GM18499 (cell line): Measurements from ENCODE around the gene FMN1.

Experiments used
- ATAC-seq: cut with Tn5 transposase; IDR thresholded peaks from one replicate; pipeline ENCODE4 v1.9.1; 2021; ENCODE audit warnings: moderate number of reproducible peaks; ENCODE audit not compliant: insufficient read depth, unreplicated experiment

FMN1 gene

DNA sequence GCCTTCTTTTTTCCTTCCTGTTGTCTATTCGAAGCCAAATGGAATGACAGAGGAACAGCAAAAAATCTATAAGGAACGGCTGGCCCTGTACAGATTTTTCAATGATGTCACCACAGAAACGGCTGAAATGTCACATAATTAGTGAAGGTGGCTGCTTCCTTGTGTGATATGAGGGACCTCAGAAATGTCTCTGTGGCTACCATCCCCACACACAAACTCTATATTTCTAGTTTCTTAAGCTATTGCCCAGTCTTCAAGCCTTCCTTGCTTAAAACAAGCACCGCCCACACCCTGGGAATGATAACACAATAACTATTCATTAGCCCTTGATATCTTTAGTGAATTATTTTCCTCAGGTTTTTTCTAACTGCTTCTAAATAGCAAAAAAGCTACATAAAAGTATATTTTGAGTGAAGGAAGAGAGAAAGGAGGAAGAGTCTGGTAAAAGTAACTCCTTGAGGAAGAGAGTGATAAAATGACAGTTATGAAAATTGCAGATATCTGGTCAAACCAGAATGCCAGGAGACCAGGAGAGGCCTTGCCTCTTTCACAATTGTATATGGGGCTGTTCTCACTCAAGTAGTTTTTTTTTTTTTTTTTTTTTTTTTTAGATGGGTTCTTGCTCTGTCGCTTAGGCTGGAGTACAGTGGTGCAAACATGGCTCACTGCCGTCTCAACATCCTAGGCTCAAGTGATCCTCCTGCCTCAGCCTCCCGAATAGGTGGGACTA is 38.7 kb downstream of the FMN1 start:
- ATAC-seq: no peak

DNA sequence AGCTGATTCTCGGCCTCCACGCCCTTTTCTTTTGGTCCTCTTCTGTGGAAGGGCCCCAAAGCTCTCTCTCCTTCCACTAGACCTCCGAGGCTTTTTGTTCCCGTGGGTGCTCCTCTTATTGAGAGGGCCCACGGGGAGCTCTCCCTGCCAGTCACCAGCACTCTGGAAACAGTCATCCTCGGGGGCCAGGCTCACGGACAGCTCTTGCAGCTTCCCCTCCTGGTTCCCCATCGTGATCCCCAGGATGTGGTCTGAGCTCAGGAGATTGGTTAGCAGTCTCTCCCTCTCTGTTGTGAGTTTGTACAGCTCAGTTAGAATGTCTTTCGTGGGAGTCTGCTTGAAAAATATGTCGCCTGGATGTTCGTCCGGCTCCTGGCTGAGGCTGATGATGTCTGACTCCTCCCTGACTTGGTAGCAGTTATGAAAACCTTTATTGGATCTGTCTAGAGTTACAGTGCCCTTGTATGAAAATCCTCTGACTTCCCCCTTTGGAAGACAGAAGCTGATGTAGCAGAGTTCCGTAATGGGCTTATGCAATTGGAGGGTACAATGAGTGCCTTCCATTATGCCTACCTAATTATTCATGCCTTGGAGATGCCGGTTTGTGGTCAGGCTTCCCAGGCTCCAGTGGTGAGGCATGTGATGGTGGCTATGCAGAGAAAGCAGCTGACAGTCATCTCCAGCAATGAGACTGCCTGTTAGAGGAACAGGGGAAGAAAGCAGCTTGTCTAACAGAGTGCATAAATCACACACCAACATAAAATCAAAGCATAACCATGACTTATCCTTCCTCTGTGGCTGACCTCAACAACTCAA is 40.0 kb downstream of the FMN1 start:
- ATAC-seq: no peak

DNA sequence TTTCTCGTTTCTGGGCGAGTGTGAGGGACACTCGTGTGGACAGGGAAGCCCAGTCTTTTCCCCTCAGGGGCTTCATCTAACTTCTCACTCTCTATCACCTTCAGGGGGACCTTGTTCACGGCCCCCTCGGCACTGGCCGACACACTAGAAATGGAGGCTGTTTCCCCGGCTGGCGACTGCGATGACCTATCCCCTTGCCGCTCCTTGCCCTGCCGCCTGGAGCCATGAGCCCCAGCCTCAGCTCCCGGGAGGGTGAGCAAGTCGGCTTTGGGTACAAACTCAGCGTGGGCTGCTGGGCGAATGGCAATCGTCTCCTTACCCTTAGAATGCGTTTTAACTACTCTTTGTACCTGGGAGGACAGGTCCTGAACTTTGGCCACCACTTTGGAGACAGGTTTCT is 41.0 kb downstream of the FMN1 start:
- no peak for ATAC-seq

DNA sequence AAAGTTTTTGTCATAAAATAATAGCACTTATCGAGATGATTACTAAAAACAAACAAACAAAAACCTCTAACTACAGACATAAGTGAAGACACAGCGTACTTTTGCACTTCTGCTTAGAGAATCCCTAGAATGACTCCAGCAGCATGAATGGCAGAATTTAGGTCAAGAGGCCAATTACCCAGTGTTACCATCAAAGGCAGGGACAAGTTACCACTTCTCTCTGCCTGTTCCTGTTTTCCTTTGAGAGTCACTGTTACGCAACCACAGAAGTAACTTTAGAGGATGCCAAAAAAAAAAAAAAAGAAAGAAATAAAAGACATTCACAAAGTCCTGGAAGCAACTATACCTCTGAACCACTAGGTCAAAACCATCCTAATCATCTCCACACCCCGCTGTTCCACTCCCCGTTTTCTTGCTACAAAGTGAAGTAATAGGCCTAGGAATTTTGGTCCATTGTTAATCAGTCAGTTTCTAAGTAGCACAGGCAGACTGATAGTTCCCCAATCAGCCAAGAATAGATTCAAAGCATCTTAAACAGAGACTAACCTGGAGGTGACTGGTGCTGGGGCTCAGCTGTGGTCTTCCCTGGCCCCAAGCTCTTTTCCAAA is 41.9 kb downstream of the FMN1 start:
- ATAC-seq: no peak

DNA sequence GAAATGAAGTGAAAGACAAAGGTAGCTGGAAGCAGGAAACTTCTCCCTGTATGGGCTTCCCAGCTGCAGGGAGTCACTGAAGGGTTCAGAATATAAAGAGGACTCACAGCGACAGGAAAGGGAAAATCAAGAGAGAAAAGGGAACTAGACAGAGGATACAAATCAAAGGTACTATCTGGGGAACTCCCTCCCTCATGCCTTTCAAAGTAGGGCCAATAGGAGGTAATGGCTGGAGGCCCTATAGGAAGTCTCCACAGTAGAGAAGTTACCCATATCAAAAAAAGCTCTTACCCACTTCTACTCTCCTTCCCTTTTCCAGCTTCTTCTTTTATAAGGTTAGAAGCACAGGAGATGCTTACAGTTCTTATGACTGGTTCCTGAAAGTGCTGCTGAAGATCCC is 43.5 kb downstream of the FMN1 start:
- ATAC-seq: no peak

DNA sequence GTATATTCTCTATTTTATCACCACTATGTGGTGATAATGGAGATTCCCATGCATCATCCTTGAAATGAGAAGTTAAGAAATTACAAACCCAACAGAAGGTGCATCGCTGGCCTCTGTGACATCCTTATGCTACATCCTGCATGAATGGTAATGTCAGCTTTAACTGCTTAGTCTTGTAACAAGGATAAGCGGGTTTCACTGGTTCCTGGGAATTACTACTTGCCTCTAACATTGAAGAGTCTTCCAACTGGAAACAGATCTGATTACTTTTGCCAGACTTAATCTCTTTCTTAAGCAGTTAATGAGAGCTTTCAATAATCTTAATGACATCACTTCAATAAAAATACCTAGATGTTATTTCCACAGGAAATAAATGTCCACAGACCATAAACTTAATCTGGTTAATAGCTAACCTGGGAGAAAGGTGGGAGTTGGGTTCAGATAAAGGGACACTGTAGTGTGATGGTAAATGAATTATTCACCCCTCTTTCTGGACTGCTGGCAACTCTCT is 44.0 kb downstream of the FMN1 start:
- ATAC-seq: no peak

DNA sequence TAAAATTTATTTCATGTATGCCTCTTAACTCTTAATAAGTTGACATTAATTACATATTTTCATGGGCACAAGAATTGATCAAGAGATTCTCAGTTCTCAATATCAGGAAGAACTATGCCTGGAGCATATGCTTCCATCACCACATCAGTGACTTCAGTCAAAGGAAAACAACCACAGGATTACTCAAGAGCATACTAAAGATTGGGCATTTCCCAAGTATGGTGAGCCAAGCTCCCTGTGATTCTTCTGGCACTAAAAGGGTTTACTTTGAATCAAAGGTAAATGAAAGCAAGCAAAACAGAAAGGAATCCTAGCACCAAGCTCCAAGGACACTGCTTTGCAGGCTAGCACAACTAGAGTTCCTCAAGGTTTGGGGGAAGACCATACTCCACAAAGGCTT is 44.6 kb downstream of the FMN1 start:
- ATAC-seq: no peak

DNA sequence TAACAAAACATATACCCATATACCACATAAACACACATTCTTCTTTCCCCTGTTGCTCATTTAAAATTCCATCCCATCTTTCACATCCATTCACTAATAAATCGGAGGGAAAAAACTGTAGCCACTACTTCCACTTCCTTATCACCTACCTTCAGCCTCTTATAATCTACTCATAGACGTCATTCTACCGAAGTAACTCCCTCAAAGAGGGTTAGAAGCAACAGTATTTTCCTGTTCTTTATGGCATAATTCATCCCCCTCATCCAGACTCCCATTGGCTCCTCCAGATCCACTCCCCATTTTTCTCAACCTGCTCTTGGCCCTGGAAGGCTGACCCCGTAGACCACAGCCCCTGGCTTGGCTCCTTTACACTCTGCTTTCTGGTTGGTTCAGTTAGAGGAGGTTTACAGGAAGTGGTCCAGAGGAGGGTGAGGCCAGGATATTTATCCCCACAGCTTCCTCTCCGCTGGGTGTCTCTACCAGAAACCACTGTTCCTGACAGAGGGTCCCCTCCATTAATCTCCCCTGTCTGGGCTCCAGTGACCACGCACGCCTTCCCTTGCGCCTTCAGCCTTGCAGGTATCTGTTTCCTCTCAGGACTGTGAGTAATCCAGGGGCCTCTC is 46.3 kb downstream of the FMN1 start:
- no peak for ATAC-seq

DNA sequence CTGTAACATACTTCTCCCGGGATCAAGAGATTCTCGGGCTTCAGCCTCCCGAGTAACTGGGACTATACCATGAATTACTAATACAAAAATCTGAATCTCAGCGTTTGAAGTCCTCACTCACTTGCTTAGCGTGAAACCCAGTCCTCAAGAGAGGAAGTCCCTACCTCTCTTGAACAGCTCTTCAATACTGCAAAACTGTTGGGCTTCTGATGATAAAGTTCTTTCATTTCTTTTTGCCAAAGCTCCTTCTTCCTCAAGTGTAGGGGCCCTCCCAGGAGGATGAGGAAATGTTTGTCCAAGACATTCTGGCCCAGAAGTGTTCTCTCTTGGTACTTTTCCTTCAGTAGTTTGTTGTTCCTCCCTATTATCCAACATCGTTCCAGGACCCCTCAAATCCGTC is 48.5 kb downstream of the FMN1 start:
- ATAC-seq: no peak

DNA sequence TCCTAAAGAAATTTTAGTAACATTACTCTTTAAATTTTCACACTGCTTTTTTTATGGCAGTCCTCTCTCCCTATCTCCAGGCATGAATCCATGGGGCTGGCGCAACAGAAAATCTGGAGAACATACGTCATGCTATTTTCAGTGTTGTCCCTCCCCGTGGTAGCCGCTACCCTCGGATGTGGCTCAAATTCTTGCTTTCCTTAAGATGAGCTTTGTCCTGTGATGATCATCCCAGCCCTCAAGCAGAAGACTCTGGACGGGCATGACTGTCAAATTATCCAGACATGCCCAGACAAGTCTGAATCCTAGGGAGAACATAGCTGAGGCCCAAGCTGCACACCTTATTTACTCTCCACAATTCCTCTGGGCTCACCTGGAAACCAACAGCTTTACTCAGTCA is 49.1 kb downstream of the FMN1 start:
- ATAC-seq: no peak

DNA sequence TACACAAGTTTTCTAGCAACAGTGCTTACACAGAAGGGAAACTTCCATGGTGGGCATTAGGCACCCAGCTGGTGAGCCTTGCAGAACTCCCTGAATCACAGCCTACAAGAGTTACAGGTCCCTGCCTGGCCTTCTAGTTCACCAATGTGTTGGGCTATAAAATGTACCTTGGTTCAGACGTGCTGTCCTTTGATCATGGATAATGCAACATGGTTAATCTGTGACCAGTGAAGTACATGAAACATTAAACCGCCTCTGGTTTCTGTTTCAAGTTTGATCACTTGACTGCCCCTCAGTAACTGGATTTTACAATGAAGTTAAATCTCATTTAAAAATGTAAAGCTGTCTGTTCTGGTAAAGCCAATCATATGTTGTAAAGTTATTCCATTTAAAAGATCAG is 51.8 kb downstream of the FMN1 start:
- no peak for ATAC-seq

DNA sequence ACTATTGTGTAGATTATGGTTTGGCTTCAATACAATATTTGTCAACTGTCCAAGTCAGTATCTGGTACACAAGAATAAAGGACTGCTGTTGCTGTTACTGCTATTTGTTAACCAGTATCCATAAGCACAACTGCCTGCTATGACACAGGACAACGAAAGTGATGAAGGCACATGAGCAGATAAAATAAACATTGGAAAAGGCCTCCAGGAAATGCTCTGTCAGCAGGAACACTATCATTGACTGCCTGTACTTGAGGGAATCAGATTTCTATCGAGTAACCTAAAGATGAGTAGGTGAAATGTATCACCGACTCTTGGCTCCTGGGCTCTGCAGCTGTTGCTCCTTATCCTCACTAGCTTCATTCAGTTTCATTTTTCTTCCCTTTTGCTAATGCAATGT is 56.5 kb downstream of the FMN1 start:
- ATAC-seq: no peak

DNA sequence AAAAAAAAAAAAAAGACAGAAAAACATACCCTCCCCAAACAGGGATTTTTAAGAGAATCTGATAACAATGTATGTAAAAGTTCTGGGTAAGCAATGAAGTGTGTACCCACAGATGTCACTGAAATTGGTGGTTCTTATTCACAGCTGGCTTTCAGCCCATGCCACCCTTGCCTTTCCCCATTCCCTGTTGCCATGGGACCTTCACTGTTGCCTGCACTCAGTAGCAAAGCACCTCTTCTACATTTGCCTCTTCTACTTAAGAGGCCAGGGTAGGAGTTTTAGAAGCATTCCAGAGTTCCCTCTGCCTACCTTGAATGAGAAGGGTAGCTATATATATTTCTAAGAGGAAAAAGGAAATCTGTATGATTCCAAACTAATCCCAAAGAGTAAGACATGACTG is 57.4 kb downstream of the FMN1 start:
- no peak for ATAC-seq

DNA sequence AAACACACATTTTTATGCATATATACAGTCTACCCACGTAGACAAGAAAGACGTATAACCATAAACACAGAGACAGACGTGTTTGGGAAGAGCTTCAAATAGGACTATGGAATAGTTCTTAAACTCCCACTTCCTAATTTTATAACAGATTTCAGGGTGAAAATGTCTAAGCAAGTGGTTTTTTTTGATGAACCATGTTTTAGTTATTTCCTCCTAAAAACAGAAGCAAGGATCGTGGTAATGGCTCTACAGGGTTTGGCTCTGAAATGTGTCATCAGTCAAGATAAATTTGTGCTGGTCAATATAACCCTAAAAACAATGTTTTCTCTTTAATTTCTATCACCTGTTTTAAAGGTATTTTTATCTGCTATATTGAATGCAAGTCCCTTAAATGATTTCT is 58.2 kb downstream of the FMN1 start:
- no peak for ATAC-seq

DNA sequence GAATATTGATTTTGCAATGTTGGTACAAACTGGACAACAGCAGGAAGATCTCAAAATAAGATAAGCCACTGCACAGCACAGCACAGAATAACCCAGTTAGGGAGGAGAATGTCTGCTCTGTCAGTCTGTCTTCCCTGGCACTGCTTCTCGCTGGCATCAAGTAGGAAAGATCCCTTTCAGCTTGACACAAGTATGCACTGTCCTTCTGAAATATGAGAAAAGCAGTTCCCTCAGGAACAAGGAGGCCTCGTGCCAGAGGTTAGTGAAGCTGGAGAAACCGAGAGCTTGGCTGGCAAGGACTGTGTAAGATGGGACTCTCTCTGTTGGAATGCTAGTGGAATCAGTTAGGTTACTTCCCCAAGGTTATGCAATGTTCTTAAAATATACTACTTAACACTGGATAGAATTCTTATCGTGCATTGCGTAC is 59.1 kb downstream of the FMN1 start:
- ATAC-seq: no peak

DNA sequence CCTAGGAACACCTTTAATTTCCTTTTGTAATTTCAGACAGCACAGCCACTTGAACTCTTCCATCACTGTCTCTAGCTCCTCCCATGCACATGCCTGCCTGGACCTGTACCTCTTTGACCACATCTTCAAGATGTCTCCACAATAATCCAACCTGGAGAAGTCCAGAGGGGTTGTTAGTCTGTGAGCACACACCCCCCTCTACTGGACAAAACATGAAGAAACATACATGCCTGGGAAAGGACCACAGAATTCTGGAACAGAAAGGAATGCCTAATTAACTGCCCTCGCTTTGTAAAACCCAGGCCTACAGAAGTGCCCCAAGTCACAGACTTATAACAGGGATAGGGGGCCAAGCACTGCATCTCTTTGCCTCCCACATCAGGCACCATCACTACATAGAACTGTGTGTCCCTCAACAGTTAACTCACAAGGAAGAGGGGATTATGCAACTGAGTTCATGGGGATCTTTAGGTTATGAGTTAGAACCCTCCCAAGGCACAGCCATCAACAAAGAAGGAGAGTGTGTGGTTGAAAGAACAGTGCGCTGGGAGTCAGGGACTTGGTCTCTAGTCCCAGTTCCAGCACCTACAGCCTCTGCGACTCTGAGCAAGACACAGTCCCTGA is 61.7 kb downstream of the FMN1 start:
- no peak for ATAC-seq

DNA sequence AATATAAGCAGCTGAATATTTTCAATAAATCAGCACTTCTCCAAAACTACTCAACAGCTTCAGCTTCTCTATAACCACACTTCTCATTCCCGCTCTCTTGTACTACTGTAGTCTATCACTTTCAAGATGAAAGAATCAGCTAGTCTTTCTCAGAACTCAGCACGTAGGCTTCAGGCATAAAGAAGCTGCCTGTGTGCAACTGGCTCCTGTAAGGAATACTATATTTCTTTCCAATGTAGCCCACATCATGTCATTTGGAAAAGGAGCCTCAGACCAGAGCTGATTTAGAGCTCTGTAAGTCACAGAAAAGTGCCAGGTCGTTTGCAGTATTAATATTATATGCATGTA is 62.3 kb downstream of the FMN1 start:
- no peak for ATAC-seq

DNA sequence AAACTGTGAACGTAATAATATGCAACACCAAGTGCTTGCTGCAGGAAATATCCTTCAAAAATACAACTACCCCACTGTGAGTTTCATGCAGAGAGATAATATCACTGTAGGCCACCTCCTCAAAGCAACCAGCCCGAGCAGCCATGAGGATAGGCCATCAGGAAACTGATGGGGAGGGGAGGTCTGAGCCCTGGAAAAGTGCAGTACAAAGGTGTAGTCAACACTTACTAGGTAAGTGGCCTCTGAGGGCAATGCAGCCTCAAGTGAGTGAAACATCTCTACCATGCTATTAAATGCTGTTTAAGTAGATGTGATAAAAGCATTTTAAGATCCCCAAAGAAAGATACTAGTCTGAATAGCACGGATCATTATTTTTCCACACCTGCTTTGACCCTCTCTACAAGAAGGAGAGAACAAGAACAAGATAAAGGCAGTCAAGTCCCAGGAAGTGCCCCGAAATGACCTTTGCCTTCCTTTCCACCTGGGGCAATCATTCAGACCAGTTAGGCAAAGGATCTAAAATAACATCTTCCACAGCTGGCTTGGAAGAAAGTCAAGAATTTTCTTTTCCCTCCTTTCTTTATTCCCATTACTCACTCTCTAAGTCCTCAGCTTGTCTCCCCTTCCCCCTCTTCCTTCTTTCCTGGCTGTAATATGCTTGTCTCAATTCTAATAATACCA is 62.8 kb downstream of the FMN1 start:
- ATAC-seq: no peak

DNA sequence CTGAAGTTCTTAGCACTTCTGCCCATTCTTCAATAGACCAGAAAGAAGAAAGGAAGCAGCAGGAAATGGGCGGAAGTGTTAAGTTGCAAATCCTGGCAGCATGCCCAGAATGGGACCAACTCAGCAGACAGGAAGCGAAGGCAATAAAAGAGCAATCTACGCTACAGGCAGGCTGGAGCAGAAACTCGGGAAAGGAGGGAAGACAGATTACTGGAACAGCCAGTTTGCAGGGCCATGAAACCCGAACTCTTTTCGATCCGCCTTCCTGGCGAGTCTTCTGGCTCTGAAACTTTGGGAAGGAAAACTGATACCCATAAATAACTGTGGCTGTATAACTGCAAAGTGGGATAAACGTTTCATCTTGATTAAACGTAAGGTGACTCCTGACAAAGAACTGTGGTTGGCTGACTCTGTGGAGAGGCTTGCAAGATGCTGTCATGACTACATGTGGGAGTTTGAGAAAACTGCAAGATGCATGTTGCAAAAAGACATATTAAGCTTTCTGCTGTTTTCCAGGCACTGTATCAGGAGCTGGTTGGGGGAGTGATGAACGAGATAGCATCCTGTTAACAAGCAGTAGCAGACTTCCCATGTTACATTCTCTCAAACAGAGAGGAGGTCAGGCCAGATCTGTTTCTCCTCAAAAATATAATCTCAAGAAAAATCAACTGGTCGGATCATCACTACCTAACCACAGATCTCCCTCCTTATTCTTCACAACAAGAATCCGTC is 67.8 kb downstream of the FMN1 start:
- no peak for ATAC-seq
